ENCODE data around the gene C1orf167.

Gene C1orf167

DNA sequence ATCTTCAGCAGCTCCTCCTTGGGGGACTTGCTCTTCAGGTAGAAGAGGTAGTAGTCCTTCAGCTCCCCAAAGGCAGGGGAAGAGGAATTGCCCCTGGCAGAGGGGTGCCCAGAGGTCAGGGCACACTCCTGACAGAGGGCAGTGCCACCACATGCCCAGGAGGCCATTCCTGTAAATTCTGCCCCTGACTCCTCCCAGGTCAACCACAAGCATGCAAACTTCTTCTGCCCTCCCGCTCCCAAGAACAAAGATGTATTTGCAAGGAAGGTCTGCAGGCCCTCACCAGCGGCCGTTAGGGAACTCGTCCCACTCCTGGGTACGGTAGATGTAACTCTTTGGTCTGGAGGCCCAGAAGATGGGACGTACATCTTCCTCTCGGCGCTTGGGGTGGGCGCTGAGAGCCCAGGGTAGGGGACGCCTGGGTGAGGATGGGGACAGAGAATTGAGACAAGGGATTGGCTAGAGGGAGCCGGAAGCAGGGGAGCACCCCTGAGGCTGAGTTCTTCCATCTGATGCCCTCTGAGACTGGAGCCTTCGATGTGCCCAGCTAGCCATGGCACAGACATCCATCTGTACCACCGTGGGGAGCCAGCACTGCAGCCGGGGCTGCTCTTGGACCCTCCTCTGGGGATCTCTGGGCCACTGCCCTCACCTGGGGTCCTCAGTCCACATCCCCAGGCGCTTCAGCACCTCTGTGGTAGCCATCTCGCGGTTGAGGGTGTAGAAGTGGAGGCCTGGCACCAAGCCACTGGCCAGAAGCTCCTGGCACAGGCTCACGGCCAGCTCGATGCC is 32.6 kb downstream of the C1orf167 start:
- no peaks in the 10 kb centered on the region for H3K9me2 ChIP-seq (replicated peaks; ENCODE audit: insufficient read depth, low read length)
- no peak overlapping the region for H3K27ac ChIP-seq (ENCODE audit: low read depth, low read length)
- no peaks in the 10 kb centered on the region for H3K79me2 ChIP-seq (ENCODE audit: insufficient read depth, low read length)
- H3K36me3 ChIP-seq (ENCODE audit: low read length): peaks cover 3% of the 10 kb centered on the region; the same call in 1 of the 2 replicates
- no peaks in the 10 kb centered on the region for H3F3A ChIP-seq (ENCODE audit: insufficient read depth)
- no peaks in the 10 kb centered on the region for H3K9me3 ChIP-seq (ENCODE audit: insufficient read depth, low read length)
- no peaks in the 10 kb centered on the region for H4K20me1 ChIP-seq (ENCODE audit: low read depth, low read length)
- H2AFZ ChIP-seq (ENCODE audit: low read depth, low read length, severe bottlenecking): no peak overlapping the region
- TF ChIP-seq, protein P1, sequence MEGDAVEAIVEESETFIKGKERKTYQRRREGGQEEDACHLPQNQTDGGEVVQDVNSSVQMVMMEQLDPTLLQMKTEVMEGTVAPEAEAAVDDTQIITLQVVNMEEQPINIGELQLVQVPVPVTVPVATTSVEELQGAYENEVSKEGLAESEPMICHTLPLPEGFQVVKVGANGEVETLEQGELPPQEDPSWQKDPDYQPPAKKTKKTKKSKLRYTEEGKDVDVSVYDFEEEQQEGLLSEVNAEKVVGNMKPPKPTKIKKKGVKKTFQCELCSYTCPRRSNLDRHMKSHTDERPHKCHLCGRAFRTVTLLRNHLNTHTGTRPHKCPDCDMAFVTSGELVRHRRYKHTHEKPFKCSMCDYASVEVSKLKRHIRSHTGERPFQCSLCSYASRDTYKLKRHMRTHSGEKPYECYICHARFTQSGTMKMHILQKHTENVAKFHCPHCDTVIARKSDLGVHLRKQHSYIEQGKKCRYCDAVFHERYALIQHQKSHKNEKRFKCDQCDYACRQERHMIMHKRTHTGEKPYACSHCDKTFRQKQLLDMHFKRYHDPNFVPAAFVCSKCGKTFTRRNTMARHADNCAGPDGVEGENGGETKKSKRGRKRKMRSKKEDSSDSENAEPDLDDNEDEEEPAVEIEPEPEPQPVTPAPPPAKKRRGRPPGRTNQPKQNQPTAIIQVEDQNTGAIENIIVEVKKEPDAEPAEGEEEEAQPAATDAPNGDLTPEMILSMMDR (IDR thresholded peaks at IDR 0.05; ENCODE audit: insufficient read depth, low read length, poor library complexity, severe bottlenecking): no peak
- no peak for TF ChIP-seq EZH2phosphoT487 (conservative IDR thresholded peaks at IDR 0.05; ENCODE audit: low read length)
- H3K4me2 ChIP-seq (ENCODE audit: low read depth, low read length, poor library complexity, severe bottlenecking): no peak overlapping the region
- no peaks in the 10 kb centered on the region for H3K27me3 ChIP-seq (ENCODE audit: low read length)
- H3K9ac ChIP-seq (ENCODE audit: low read length): no peak overlapping the region
- no peak overlapping the region for H3K4me3 ChIP-seq (ENCODE audit: insufficient read depth, low read length, poor library complexity, severe bottlenecking)

DNA sequence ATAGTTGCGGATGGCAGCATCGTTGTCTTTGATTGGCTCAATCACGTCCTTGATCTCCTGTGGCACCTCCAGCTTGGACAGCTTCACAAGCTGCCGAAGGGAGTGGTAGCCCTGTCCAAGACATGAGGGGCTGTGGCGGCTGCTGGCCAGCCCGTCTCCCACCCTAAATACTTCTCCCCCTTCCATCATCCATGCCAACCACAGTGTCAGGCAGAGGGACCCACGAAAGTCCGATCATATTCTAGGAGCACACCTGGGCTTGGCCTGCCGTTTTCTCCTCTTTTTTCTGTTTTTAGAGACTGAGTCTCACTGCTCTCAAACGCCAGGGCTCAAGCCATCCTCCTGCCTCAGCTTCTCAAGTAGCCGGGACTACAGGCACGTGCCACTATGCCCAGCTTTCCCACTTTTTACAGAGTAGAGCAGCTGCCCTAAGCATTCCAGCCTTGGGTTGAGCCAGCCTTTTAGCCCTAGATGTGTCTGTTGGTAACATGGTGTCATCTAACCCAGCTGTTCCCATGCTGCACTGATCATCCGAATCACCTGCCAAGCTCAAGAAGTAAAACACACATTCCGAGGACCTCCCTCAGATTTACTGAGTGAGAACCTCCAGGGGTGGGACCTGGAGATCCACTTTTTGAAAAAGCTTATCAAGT is 33.4 kb downstream of the C1orf167 start:
- H3K36me3 ChIP-seq (ENCODE audit: low read length): peaks cover 3% of the 10 kb centered on the region; the same call in 1 of the 2 replicates
- no peaks in the 10 kb centered on the region for H3F3A ChIP-seq (ENCODE audit: insufficient read depth)
- H3K9me3 ChIP-seq (ENCODE audit: insufficient read depth, low read length): no peaks in the 10 kb centered on the region

DNA sequence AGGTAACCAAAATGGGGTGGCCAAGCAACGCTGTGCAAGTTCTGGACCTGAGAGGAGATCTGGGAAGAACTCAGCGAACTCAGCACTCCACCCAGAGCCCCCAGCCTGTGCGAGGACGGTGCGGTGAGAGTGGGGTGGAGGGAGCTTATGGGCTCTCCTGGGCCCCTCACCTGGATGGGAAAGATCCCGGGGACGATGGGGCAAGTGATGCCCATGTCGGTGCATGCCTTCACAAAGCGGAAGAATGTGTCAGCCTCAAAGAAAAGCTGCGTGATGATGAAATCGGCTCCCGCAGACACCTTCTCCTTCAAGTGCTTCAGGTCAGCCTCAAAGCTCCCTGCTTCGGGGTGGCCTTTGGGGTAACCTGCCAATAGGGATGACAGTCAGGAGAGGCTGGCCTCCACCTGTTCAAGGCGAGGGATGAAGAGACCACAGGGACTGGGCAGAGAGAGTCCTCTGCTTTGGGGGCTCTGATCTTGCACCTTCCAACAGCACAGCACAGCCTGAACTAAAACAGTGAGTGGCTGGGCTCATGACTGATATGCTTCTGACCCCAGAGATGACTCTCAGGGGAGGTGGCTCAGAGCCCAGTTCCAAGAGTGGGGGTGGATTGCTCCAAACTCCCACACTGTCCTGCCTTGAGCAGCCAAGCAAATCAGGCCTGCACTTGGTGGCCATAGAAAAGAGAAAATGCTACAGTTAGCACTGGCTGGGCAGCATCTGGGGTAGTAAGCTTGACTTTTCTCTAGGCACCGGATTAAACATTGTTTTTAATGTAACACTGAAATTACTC is 34.2 kb downstream of the C1orf167 start:
- Histone ChIP-seq H3K27me3 (ENCODE audit: low read length) (no peaks in the 10 kb centered on the region), H3K79me2 (ENCODE audit: insufficient read depth, low read length) (no peaks in the 10 kb centered on the region), H3K9ac (ENCODE audit: low read length) (no peak overlapping the region), H3K36me3 (ENCODE audit: low read length) (peaks cover 3% of the 10 kb centered on the region; the same call in 1 of the 2 replicates), H3F3A (ENCODE audit: insufficient read depth) (no peaks in the 10 kb centered on the region), H4K20me1 (ENCODE audit: low read depth, low read length) (no peaks in the 10 kb centered on the region), H3K9me2 (replicated peaks; ENCODE audit: insufficient read depth, low read length) (no peaks in the 10 kb centered on the region), H3K4me2 (ENCODE audit: low read depth, low read length, poor library complexity, severe bottlenecking) (no peak overlapping the region), H2AFZ (ENCODE audit: low read depth, low read length, severe bottlenecking) (no peak overlapping the region), H3K27ac (ENCODE audit: low read depth, low read length) (no peak overlapping the region), H3K4me3 (ENCODE audit: insufficient read depth, low read length, poor library complexity, severe bottlenecking) (no peak overlapping the region), H3K9me3 (ENCODE audit: insufficient read depth, low read length) (no peaks in the 10 kb centered on the region)
- no peak for TF ChIP-seq EZH2phosphoT487 (conservative IDR thresholded peaks at IDR 0.05; ENCODE audit: low read length)

More for the DNA sequence above, 33.4 kb downstream of the C1orf167 start:
- no peak overlapping the region for H2AFZ ChIP-seq (ENCODE audit: low read depth, low read length, severe bottlenecking)
- TF ChIP-seq, protein P1 (IDR thresholded peaks at IDR 0.05; ENCODE audit: insufficient read depth, low read length, poor library complexity, severe bottlenecking): no peak
- TF ChIP-seq EZH2phosphoT487 (conservative IDR thresholded peaks at IDR 0.05; ENCODE audit: low read length): no peak
- H3K27me3 ChIP-seq (ENCODE audit: low read length): no peaks in the 10 kb centered on the region
- H3K4me2 ChIP-seq (ENCODE audit: low read depth, low read length, poor library complexity, severe bottlenecking): no peak overlapping the region
- no peak overlapping the region for H3K4me3 ChIP-seq (ENCODE audit: insufficient read depth, low read length, poor library complexity, severe bottlenecking)
- H3K27ac ChIP-seq (ENCODE audit: low read depth, low read length): no peak overlapping the region
- no peaks in the 10 kb centered on the region for H3K9me2 ChIP-seq (replicated peaks; ENCODE audit: insufficient read depth, low read length)
- H4K20me1 ChIP-seq (ENCODE audit: low read depth, low read length): no peaks in the 10 kb centered on the region
- H3K79me2 ChIP-seq (ENCODE audit: insufficient read depth, low read length): no peaks in the 10 kb centered on the region
- no peak overlapping the region for H3K9ac ChIP-seq (ENCODE audit: low read length)
